HEK293 (cell line): ENCODE results near the gene ZFP36.
A peak's percentile ranks its signal among the peaks of the same experiment; 100 is the strongest.

Source experiments
- CTCF ChIP-seq: fragments of 450-650 bp; formaldehyde crosslinking; IDR thresholded peaks from 2 replicates; pipeline ENCODE4 v1.5.1; 2016; ENCODE audit warnings: missing biosample characterization, missing genetic modification characterization
- MEIS1 ChIP-seq: sonication (generic); formaldehyde crosslinking; IDR thresholded peaks from 2 replicates; pipeline ENCODE4 v1.8.1; 2022; ENCODE audit warnings: missing genetic modification reagents, mild to moderate bottlenecking, borderline replicate concordance
- REST ChIP-seq: fragments of 450-650 bp; formaldehyde crosslinking; IDR thresholded peaks from 2 replicates; pipeline ENCODE4 v1.5.1; 2016; ENCODE audit warnings: missing biosample characterization, missing genetic modification characterization
- TCF7L2 ChIP-seq: IDR thresholded peaks from 2 replicates; pipeline ENCODE4 v1.6.1; 2011; ENCODE audit warnings: low read depth, mild to moderate bottlenecking, inconsistent platforms, low read length, moderate library complexity, borderline replicate concordance
- ZBTB11 ChIP-seq: fragments of 450-650 bp; formaldehyde crosslinking; conservative IDR thresholded peaks from 2 replicates; pipeline ENCODE4 v1.5.1; 2016; ENCODE audit warnings: low read depth, missing biosample characterization, missing genetic modification characterization
- ZNF157 ChIP-seq: fragments of 450-650 bp; formaldehyde crosslinking; IDR thresholded peaks from 2 replicates; pipeline ENCODE4 v1.5.1; 2016; ENCODE audit warnings: missing biosample characterization, missing genetic modification characterization
- ZNF324 ChIP-seq: fragments of 450-650 bp; formaldehyde crosslinking; IDR thresholded peaks from 2 replicates; pipeline ENCODE4 v1.5.1; 2016; ENCODE audit warnings: missing biosample characterization, missing genetic modification characterization
- ZNF354C ChIP-seq: fragments of 450-650 bp; formaldehyde crosslinking; IDR thresholded peaks from 2 replicates; pipeline ENCODE4 v1.5.1; 2016; ENCODE audit warnings: missing biosample characterization, missing genetic modification characterization, low read depth, borderline replicate concordance
- ZNF530 ChIP-seq: fragments of 450-650 bp; formaldehyde crosslinking; IDR thresholded peaks from 2 replicates; pipeline ENCODE4 v1.5.1; 2016; ENCODE audit warnings: low read depth, missing biosample characterization, missing genetic modification characterization
- ZSCAN18 ChIP-seq: fragments of 450-650 bp; formaldehyde crosslinking; IDR thresholded peaks from 2 replicates; pipeline ENCODE4 v1.5.1; 2016; ENCODE audit warnings: missing biosample characterization, missing genetic modification characterization
- ZSCAN30 ChIP-seq: fragments of 450-650 bp; IDR thresholded peaks from 2 replicates; pipeline ENCODE4 v1.5.1; 2018; ENCODE audit warnings: missing biosample characterization, mild to moderate bottlenecking, missing genetic modification characterization, moderate library complexity

- TF ChIP-seq ZNF354C (tag by site-specific recombination) (no peak), CTCF (tag by site-specific recombination) (0 out of 2 replicates have a peak, but pooled peaks have one; percentile 13), ZNF157 (no peak), ZSCAN18 (tag by site-specific recombination) (no peak), MEIS1 (CRISPR knock-in tag) (no peak), ZBTB11 (tag by site-specific recombination) (no peak), REST (tag by site-specific recombination) (no peak), TCF7L2 (no peak), ZNF530 (tag by site-specific recombination) (no peak), ZNF324 (no peak), ZSCAN30 (tag by site-specific recombination) (no peak)
Measured at GRCh38 chr19:39407660-39408391, 1.2 kb downstream of the ZFP36 start.
